AG10803 (cell line): ENCODE measurements around the gene NOS1.

Source experiments
- DNase-seq: peaks from one replicate; pipeline ENCODE4 v3.0.0; 2010; ENCODE audit warnings: low read depth
- H3K4me3 ChIP-seq: 2 replicates; pipeline ENCODE4 v1.5.1; 2011; ENCODE audit warnings: mild to moderate bottlenecking, low read length, control low read depth
- TF ChIP-seq, protein P1 (sequence below): conservative IDR thresholded peaks from 2 replicates; pipeline ENCODE4 v1.5.1; 2011; ENCODE audit warnings: mild to moderate bottlenecking, low read length, control low read depth, inconsistent platforms

The NOS1 gene

DNA sequence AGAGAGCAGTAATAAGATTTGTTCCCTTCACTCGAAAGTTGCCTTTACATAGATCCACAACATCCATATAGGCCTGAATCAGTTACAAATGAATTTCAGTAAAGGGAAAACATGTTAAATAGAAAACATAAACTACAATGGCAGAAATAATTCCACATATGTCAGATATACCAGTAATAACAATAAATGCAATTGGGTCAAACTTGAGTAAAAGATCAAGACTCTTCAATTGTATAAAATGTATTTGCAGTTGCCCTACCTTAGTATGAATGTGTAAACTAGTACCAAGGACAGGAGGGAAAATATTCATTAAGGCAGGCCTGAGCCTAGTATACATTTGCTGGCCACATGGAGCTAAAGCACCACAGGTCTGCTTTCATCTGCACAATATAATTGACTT is 17.6 kb downstream of the NOS1 start:
- TF ChIP-seq, protein P1, sequence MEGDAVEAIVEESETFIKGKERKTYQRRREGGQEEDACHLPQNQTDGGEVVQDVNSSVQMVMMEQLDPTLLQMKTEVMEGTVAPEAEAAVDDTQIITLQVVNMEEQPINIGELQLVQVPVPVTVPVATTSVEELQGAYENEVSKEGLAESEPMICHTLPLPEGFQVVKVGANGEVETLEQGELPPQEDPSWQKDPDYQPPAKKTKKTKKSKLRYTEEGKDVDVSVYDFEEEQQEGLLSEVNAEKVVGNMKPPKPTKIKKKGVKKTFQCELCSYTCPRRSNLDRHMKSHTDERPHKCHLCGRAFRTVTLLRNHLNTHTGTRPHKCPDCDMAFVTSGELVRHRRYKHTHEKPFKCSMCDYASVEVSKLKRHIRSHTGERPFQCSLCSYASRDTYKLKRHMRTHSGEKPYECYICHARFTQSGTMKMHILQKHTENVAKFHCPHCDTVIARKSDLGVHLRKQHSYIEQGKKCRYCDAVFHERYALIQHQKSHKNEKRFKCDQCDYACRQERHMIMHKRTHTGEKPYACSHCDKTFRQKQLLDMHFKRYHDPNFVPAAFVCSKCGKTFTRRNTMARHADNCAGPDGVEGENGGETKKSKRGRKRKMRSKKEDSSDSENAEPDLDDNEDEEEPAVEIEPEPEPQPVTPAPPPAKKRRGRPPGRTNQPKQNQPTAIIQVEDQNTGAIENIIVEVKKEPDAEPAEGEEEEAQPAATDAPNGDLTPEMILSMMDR = no peak
- no peak for DNase-seq
- no peak overlapping the region for H3K4me3 ChIP-seq

DNA sequence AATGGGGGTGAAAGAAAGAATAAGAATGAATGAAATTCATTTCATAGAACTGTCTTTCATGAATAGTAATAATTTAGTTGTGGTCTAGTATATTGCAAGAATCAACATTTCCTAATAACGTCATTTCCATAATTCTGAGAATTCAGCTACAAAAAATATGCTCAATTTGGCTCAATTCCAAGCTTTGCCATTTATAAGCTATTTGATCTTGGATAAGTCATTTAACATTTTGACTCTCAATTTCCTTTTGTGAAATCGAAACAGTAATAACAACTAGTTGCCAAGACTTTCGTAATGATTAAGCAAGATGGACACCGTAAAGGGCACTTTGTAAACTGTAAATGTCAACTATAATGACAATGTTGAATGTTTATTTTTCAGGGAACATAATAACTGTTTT is 18.1 kb downstream of the NOS1 start:
- H3K4me3 ChIP-seq = no peak overlapping the region
- no peak for DNase-seq
- TF ChIP-seq, protein P1 = no peak

DNA sequence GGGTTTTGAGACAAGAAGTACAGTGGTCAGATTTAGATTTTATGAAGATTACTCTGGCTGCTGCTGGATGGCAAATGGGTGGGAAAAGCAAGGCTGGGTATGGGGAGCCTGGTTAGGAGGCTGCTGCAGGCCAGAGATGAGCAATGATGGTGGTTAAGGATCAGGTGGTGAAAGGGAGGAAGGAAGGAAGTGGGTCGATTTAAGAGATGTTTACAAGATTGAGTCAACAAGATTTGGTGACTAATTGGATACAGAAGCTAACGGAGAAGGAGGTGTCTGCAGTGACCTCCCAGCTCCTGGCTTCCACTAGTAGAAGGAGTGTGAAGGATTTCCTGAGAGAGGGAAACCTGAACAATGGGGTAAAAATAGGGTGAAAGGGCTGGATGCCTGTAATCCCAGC is 18.7 kb downstream of the NOS1 start:
- H3K4me3 ChIP-seq = no peak overlapping the region
- DNase-seq = peak; percentile 7
- TF ChIP-seq, protein P1 = no peak

DNA sequence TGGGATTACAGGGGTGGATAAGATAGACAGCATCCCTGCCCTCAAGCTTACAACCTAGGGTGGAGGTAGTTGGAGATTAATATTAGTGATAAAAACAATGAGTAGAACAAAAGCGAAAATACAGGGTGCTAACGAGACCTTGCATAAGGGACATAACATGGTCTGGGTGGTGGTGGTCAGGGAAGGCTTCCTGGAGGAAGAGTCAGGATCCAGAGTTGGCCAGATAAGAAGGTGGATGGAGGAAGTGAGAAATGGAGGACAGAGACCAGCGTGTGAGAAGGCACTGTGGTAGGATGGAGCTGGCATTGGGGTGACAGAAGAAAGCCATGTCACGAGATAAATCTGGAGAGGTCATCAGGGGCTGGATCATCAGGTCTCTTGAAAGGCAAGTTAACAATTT is 19.2 kb downstream of the NOS1 start:
- H3K4me3 ChIP-seq = no peak overlapping the region
- no peak for DNase-seq
- TF ChIP-seq, protein P1 = no peak

DNA sequence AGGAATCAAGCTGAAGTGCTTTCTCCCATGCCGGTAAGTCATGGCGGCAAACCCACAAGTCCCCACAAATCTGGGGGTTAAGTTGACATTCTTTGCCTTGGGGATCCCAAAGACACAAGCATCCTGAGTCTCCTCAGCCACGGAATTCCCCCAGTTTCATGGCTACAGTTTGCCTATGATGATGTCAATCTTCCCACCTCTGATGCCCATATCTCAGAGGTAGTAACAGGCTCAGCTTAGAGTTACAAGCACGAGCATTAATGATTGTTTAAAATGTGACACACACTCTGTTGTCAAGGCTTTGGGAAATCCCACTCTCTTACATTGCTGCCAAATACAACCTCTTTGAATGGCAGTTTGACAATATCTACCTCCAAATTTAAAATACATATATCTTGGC is 22.3 kb downstream of the NOS1 start:
- no peak for DNase-seq
- no peak overlapping the region for H3K4me3 ChIP-seq
- TF ChIP-seq, protein P1 = no peak

DNA sequence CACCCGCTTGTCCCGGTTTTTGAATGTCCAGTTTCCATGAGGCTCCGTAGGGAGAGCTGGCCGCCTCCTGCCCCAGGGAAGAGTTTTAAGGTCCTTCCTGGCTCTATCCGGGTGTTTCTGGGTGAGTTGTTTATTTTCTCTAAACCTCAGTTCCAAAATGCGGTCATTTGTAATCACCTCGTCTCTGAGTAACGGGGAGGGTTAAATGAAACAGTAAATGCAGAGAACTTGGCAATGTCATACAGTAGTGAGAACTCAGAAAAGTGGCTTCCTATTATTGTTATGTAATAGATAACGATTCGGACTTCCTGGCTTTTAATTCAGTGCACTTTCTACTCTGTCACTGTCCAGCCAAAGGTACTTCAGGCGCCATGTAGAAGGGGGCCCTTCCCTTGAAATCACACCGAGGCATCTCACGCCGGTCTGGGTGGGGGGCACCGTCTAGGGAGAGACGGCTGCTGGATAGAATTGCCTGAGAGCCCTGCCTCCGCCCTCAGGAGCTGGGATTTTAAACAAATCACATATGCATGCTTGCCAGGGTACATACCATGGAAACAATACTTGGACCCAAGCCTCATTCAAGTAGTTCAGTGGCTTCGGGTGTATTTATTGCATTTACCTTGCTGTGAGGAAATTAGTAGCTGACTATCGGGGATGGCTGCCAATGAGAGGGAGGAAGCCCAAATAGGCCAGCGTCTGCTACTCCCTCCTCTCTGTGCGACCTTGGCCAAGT is 26.4 kb downstream of the NOS1 start:
- TF ChIP-seq, protein P1 = no peak
- DNase-seq = no peak
- H3K4me3 ChIP-seq = no peak overlapping the region

DNA sequence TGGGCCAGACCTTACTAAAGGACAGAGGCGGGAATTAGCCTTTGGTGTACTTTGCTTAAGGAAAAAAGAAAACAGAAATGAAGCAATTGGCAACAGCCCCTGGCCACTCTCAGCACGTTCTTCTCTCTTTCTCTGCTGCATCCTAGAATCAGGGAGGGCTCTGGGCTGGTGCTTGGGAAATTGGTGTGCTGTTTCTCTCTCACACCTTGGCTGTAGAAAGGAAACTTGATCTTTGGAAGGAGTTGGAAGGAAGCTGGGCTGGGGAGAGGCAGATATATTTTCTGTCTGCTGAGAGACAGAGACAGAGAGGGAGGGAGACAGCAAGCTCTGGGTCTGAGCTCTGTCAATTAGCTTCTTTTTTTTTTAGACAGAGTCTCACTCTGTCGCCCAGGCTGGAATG is 27.4 kb downstream of the NOS1 start:
- TF ChIP-seq, protein P1 = no peak
- no peak overlapping the region for H3K4me3 ChIP-seq
- no peak for DNase-seq
